GM18499 (cell line): ENCODE measurements around the gene CAV1.

Experiments used
- ATAC-seq: cut with Tn5 transposase; IDR thresholded peaks from one replicate; pipeline ENCODE4 v1.9.1; 2021; ENCODE audit warnings: moderate number of reproducible peaks; ENCODE audit not compliant: insufficient read depth, unreplicated experiment

Gene CAV1

GRCh38 chr7:116502201-116503096, 22.4 kb upstream of the CAV1 start:
- no peak for ATAC-seq

- no peak for ATAC-seq
Measured at GRCh38 chr7:116503835-116504234, 21.0 kb upstream of the CAV1 start.

DNA sequence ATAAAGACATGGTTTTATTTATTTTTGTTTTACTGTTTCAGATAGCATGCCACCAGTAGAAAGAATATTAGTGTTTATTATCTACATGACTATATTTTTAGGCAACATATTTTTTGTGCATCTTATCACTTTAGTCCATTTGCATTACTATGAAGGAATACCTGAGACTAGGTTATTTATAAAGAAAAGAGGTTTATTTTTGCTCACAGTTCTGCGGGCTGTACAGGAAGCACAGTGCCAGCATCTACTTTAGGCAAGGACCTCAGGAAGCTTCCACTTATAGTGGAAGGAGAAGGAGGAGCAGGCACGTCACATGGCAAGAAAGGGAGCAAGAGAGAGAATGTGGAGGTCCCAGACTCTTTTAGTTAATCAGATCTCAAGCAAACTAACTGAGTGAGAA, 19.6 kb upstream of the CAV1 start:
- ATAC-seq, result no peak

DNA sequence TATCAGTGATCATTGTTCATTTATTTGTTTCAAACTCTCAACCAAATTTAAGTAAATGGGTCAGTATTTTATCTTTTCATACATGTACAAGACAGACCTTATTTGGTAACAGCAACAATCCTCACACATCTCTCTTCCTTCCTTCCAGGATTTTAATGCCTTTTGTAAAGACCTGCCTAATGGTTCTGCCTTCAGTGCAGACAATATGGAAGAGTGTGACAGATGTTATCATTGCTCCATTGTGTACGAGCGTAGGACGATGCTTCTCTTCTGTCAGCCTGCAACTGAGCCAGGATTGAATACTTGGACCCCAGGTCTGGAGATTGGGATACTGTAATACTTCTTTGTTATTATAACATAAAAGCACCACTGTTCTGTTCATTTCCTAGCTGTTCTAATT, 19.0 kb upstream of the CAV1 start:
- no peak for ATAC-seq

DNA sequence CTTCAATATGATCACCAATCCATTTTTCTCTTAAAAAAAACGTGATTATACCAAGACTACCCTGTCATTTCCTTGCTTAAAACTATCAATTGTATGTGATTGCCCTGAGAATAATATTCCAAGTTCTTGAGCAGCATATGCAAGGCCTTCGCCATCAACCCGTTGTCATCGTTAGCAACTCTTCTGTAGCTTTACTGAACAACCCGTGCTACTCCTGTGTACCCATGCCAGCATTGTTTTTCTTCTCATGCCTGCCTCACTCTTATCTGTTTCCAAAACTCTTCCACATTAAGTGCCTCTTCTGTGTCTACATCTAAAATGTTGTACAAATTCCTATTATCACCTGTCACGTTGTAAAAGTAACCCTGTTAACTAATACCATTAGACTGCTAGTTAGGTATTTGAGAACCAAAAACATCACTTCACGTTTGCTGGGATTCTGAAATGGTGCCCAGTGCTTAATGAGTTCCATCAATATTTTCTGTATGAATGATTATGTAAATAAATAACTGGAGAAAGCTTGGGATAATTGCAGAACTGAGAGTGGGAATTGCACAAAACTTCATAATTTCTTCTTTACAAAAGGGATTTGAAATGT, 14.8 kb upstream of the CAV1 start:
- ATAC-seq, result no peak

- ATAC-seq, result no peak
Measured at GRCh38 chr7:116510795-116511194, 14.0 kb upstream of the CAV1 start.

DNA sequence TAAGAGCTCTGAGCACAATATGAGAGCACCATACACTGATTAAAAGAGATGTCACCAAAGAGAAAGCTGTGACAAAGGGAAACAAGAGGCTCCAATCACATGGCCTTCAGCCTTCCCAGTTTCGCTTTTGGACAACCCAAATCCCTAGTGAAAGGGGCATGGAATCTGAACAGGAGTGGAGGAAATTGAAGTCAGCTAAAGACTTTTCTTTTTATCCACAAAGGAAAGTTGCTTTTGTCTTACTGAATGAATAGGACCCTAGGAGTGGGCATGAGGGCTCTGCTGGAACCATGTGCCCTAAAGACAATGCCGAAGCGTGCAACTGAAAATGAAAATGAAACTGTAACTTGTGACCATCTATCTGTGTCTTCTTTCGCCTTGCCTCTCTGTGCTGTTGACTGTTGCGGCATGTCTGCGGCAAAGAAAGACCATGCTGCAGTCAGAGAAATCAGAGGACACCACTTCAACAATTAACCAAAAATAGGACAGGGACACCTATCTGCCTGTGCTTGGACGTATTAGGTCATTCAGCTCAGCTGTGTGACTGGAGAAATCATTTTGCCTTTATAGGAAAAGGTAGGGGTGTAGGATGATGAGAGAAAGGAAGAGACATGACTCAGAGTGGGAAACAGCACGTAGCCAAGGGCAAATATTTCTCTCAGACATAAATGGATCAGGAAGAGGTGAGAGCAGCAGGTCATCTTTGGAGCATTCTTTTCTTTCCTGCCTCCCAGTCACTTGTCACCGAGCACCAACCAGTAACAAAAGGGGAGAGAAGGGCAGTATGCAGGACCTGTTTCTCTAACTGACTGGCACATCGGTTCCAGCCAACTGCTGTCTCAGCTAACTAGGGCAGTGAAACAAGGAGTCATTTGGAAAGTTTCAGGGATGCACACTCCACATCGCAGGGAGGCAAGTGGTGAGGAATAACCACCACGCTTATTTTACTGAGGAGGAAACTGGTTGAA, 13.0 kb upstream of the CAV1 start:
- ATAC-seq, result peak; percentile 99

DNA sequence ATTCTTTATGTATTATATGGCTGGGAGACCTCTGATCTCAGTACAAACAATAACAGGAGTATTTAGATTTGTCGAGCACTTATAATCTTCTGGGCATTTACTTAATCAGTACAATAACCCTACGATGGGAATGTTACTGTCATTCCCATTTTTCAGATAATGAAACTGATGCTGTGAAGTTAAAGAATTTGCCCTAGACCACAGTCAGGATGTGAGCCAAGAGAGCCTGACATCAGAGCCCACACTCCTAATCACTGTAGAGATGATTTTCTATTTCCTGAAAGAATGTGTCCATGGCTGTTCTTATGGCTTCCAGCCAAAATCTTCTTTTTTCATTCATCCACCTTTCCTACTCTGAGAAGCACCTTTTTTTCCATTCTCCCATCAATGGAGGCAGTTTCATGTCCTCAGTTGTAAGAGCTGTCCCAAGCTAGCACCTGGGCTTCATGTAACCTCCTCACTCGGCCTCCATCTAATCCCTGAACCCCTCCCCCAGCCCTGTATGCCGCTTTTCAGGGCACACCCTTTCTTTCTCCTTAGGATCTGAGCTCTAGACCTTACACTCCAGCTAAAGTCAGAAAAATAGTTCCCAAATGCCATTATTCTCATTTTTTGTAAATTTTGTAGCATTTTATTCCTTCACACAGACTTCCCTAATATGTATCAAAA, 12.2 kb upstream of the CAV1 start:
- ATAC-seq, result no peak

DNA sequence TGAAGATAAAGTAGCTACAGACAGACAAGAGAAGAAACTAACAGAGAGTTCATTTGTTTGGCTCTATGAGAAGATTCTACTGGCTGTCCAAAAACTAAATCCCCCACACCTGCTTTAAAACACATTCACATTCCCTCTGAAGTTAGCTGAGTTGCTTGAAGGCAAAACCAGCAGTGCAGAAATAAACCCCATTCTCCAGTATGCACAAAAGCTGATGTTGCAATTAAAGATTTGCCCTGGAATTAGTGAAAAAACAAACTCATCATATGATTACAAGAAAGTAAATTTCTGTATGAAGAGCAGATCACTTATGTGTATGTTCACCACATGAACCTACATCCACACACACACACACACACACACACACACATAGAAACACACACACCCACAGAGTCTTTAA, 9.3 kb upstream of the CAV1 start:
- ATAC-seq, result no peak

GRCh38 chr7:116516324-116516723, 8.5 kb upstream of the CAV1 start:
- no peak for ATAC-seq

DNA sequence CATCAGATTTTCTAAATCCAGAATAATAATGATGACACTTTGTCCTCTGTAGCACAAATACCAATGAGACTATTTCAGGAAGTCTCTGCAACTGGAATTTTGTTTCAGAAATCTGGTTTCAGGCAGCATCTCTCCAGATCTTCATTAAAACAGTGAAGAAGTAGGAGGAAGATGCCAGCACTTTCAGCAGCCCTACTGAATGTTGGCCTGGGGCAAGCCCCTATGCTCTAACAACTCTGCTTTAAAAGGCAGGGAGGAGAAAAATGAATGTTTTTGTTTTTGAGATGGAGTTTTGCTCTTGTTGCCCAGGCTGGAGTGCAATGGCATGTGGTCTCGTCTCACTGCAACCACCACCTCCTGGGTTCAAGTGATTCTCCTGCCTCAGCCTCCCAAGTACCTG, 7.2 kb upstream of the CAV1 start:
- no peak for ATAC-seq

DNA sequence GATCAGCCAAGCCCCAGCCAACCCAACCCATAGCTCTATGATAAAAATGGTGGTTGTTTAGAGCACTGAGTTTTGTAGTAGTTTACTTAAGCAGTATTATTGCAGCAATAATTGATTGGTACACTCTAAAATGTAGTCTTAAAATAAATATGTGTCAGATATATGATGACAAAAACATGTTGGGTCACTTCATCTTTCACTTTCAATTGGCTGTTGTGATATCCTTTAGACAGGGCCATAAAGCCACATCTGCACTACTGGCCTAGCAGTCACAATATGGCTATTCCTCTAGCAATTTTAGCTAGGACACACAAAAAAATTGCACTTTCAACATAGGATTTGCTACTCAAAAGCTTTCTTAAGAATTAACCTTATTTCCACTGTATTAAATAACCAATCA, 5.9 kb upstream of the CAV1 start:
- ATAC-seq, result no peak

DNA sequence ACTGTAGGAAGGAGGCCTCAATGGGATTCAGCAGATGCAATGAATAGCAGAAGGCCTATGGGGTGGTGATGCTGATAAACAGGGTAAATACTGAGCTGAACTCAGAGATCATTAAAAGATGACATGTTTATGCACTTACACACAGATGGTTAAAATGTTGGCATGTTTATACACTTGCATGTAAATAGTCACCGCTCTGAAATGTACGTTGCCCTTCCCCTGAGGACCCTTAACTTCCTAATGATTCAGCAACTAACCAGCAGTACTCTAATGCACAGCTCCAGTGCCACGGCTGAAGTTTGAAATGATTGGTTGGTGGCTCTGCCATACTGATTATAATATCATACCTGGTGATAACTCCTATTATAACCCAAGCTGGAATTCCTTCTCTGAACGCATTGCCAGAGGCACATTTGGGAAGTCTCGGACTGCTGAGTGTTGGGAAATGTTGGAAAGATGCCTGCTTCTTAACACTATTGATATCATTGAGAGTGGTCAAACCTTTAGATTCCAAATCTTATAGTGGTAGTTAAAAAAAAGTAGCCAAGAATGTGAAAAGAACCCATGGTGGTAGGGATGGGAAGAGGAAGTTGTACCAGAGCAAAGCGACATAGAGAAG, 3.7 kb upstream of the CAV1 start:
- ATAC-seq, result no peak

DNA sequence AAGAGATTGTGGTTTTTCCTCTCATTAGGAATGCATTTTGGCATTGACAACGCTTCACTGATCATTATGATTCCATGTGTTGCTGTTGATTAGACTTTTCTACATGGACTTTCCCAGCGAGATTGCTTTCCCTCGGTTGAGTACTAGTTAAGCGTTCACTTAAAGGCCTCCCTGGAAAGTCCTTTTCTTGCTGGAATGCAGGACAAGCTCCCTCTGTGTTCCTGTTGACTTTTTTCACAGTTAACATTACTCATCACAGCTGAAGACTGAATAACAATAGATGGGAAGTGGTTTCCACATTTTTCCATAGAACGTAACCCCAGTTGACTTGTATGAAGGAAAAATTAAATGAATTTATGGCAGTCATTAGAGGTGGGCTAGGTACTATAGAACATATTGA, 2.6 kb upstream of the CAV1 start:
- ATAC-seq, result no peak

DNA sequence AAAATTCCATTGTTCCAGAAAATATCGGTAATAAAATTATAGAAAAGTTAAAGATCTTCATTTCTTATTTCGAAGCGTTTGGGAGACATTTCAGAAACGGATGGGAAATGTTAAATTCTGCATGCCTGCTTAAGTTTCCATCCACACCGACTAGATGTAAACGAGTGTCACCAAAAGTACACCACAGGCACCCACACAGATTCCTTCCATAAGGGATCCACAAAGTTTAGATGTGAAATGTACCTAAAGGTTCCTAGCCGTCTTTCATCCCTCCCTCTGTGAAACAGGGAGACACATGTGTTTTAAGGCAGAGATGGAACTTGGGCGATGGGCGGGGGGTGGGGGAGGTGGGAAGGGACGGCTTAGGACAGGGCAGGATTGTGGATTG, 621 bp upstream of the CAV1 start:
- ATAC-seq, result no peak

DNA sequence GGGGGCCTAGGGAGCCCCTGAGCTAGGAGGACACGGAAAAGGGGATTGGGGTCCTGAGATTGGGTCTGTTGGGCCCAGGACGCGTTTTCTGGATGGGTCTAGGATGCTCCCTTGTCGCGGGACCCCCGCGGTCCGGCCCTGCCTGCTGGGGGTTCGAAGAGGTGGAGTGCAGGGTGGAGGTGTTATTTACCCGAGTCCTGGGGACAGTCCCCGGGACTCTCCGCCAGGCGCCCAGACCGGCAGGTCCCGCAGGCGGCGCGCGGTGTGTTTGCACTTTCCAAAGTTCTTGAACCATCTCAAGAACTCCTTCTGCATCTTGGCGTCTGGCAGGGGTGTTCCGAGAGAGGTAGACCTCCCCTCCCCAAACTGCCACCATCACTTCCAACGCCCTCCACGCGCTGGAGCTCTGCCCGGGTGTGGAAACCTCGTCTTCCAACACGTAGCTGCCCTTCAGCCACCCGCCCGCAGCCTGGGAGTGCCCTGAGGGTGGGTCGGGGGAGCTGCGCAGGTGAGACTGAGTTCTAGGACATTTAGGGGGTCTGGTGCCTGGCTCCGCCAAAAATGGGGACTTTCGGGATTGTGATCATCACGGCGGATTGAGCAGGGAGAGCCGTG, 569 bp downstream of the CAV1 start:
- no peak for ATAC-seq

DNA sequence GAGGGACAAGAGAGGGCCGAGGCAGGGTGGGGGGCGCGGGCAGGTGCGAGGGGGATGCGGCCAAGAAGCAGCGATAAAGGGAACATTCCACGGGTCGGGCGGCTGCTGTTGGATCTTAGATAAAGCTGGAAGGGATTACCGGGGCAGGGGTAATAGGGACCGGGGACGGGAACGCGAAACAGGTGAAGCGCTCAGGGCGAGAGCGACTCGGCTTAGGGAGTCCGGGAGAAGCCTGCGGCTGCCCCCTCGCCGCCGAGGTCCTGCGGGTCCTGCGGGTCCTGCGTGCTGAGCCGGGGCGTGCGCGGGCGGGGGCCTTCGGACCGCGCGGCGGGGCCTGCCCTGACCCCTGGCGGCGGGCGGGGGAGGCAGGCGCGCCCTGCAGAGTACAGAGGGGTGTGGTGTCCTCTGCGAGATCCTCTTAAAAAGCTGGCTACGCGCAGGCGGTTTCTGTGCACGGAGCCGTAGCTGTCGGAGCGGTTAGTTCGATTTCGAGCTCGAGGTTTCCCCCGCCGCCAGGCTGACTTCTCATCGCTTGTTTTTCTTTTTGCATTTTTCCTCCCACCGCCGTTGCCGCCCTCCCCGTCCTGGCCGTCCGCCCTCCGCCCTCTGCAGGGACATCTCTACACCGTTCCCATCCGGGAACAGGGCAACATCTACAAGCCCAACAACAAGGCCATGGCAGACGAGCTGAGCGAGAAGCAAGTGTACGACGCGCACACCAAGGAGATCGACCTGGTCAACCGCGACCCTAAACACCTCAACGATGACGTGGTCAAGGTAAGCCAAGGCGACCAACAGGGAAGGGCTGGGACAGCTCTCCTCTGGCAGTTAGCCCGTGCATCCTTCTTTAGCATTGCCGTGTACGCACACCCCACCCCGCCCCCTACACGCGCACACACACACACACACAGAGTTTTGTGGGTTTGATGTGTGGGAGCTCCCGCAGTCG, 1.4 kb downstream of the CAV1 start:
- peak; percentile 84 for ATAC-seq

DNA sequence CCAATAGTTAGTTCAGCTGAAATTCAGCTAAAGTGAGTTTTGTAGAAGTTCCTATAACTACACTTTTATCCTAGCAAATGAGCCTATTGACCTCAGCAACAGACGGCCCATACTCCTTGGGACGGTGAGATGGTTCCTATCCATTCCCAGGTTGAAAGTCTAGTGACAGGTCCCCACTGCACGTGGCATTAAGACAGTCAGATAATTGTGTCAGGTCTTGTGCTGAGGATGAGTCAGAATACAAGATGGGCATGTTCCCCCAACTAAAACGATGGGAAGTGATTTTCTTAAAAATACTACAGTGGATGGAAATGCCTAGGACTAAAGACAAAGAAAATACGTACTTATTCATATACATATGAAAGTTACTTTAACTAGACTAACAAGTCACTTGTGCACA, 2.1 kb downstream of the CAV1 start:
- no peak for ATAC-seq
